HG03460 (cell line): Measurements from ENCODE around the gene WDR26.
"Not testable (repeated sequence)": the region's sequence is repeated elsewhere in the genome, so short reads cannot be mapped to it uniquely, and the experiment has no call there.

Experiments
- ATAC-seq: cut with Tn5 transposase; IDR thresholded peaks from one replicate; pipeline ENCODE4 v1.9.1; 2021; ENCODE audit not compliant: unreplicated experiment

The WDR26 gene

DNA sequence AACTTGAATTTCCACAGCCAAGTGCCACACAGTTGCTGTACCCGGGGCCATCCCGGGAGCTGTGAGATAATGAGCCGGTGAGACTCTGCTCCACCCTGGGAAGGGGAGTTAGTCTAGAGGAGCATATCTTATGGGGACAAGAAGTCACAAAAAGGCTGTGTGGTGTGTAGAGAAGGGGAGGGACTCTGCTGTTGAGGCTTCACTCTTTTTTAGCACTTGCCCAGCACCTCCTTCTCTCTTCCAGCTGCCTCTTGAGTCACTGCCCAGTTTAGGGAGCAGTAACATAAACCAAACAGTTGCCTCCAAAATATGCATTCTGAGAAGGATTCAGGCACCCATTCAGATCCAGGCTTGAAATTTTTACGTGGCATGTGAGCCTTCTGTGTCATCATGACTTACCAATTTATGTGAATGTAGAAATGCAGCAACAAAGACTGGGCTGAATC is 744 bp upstream of the WDR26 start:
- peak; percentile 12 for ATAC-seq

DNA sequence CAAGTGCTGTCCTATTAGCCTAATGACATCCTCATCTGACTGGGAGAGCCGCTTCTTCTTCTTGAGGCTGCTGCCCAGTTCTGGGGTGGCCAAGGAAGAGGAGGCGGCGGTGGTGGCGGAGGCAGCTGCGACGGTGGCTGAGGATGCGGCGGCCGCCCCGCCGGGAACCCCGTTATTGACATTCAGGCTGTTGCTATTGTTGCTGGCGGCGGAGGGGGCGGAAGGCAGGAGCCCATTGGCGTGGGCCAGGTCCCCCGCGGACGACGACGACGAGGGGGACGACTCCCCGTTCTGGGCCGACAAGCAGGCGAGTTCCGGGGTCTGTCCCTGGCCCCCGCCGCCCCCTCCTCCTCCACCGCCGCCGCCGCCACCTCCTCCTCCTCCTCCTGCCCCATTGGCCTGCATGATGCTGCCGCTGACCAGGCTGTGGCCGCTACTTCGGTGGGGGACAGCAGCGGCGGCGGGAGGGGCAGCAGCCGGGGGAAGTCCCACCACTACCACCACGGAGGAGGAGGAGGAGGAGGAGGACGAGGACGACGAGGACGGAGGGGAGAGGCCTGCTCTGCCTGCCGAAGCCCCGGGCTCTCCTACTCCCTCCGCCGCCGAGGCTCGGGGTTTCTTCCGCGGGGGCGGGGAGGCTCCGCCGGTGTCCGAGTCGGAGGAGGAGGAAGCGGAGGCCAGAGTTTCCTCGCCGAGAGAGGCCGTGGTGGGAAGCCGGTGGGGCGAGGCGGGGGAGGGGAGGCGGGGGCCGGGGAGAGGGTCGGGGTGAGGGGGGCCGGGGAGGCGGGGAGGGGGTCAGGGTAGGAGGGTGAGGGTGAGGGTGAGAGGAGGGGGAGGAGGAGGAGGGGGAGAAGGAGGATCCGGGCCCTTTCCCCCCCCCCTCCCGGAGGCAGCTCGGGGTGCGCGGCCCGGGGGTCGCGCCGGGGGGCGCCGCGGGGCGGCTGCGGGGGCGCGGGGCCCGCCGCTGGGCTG is 610 bp downstream of the WDR26 start:
- ATAC-seq, result no peak

DNA sequence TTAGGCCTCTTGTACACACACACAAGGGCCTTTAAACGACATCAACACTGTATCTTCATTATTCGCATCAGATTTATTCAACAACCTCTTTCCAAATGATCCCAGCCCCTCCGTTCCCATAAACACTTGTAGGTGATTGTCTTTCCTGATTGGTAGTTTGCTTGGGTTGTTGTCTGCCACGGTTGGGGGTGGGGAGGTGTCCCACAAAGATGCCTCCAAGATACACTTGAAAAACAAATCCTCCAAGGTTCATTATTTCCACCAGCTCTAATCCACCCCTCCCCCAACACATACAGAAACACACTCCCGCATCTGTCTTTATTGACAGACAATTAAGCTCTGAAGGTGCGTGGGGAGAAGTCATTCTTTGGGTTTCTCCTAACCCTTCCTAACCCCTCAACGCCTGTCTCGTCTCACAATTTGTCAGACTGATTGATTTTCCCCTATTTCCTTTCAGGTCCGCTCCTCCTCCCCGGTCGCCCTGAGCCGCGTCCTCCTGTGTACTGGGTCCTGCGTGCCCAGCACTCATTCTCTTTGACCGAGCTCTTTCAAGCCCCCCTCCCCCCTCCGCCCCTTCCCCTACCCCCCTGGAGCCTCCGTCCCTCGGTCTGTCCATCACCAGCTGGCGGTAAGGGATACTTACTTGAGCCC is 1.4 kb downstream of the WDR26 start:
- ATAC-seq, result no peak

- no peak for ATAC-seq
Observed at GRCh38 chr1:224432672-224433040, 1.9 kb downstream of the WDR26 start.

DNA sequence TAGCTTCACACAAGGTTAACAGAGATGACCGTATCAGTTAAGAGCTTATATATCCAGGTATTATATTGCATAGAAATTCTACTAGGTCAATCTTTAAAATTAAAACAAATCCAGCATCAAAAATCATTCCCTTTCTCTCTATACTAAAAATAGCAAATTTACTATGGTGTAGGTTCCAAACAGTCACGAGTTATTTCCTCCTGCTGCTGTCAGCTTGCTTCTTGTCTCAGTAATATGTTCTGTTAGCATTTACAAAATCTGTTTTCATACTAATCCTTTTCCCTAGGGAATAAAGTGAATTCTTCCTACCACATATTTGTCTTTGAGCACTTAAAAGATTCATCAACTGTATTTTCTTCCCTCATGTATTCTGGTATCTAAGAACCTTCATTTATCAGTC is 2.5 kb downstream of the WDR26 start:
- ATAC-seq, result no peak

- ATAC-seq, result no peak
Observed at GRCh38 chr1:224431726-224432125, 2.9 kb downstream of the WDR26 start.

GRCh38 chr1:224430511-224431113 is 4.0 kb downstream of the WDR26 start:
- peak; percentile 25 for ATAC-seq

- ATAC-seq, result no peak
Observed at GRCh38 chr1:224429616-224430326, 4.8 kb downstream of the WDR26 start.

DNA sequence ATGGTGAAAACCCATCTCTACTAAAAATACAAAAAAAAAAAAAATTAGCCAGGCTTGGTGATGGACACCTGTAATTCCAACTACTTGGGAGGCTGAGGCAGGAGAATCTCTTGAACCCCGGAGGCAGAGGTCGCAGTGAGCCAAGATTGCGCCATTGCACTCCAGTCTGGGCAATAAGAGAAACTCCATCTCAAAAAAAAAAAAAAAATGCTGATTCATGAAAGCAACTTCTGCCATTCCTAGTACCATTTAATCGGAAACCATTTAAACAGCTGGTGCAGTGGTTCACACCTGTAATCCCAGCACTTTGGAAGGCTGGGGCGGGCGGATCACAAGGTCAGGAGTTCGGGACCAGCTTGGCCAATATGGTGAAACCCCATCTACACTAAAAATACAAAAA is 5.9 kb downstream of the WDR26 start:
- not testable (repeated sequence) for ATAC-seq

- no peak for ATAC-seq
Observed at GRCh38 chr1:224427346-224427745, 7.3 kb downstream of the WDR26 start.

- ATAC-seq, result not testable (repeated sequence)
Observed at GRCh38 chr1:224426869-224427268, 7.7 kb downstream of the WDR26 start.

GRCh38 chr1:224425279-224425884 is 9.2 kb downstream of the WDR26 start:
- ATAC-seq, result no peak

- ATAC-seq, result no peak
Observed at GRCh38 chr1:224420106-224420505, 14.5 kb downstream of the WDR26 start.

- ATAC-seq, result no peak
Observed at GRCh38 chr1:224411766-224412165, 22.8 kb downstream of the WDR26 start.

- no peak for ATAC-seq
Observed at GRCh38 chr1:224408294-224408590, 26.4 kb downstream of the WDR26 start.

GRCh38 chr1:224407571-224408293 is 26.9 kb downstream of the WDR26 start:
- no peak for ATAC-seq

GRCh38 chr1:224406216-224406615 is 28.4 kb downstream of the WDR26 start:
- ATAC-seq, result no peak

DNA sequence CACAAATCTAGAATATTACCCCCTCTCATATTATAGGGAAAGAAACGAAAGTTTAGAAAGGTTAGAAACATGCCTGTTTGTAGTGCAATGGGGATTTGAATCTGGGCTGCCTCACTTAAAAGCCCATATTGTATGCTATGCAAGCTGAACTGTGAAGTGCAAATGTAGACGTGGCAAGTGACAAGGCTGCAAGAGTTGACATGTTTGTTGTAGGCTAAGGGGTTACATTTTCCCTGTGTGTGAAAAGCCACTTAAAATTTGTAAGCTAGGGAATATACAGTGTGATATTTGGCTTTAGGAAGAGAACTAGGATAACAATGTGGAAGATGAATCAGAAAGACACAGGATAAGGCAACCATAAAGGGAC is 29.0 kb downstream of the WDR26 start:
- ATAC-seq, result no peak

GRCh38 chr1:224404916-224405603 is 29.5 kb downstream of the WDR26 start:
- ATAC-seq, result no peak
